Measurements from ENCODE around the gene DPT.

GRCh38 chr1:168734946-168735345 is 5.9 kb upstream of the DPT start:
- TF ChIP-seq EZH2 (IDR thresholded peaks at IDR 0.05) (no peak), POLR2AphosphoS5 (IDR thresholded peaks at IDR 0.05; ENCODE audit: borderline replicate concordance, low read depth, low read length) (no peak), FOXP2 (optimal IDR thresholded peaks at IDR 0.05; ENCODE audit: control extremely low read depth, extremely low read length, insufficient read depth) (no peak)

All from SK-N-MC (cell line).